C4-2B (cell line): Measurements from ENCODE around the gene CDK17.
"Not testable (repeated sequence)": the region's sequence is repeated elsewhere in the genome, so short reads cannot be mapped to it uniquely, and the experiment has no call there.

ENCODE experiments used
- H3K27ac ChIP-seq: fragments of 450-650 bp; 2 replicates; pipeline ENCODE4 v1.5.1; 2017
- ZFX ChIP-seq: fragments of 450-650 bp; IDR thresholded peaks from 2 replicates; pipeline ENCODE4 v1.6.1; 2017
- TF ChIP-seq, protein P1 (sequence below): fragments of 450-650 bp; conservative IDR thresholded peaks from 2 replicates; pipeline ENCODE4 v1.5.1; 2017; ENCODE audit warnings: mild to moderate bottlenecking

CDK17 gene

GRCh38 chr12:96416033-96416799 lies 16.0 kb upstream of the CDK17 start:
- no peak overlapping the region for H3K27ac ChIP-seq

GRCh38 chr12:96414637-96415036 lies 14.4 kb upstream of the CDK17 start:
- no peak overlapping the region for H3K27ac ChIP-seq

More at GRCh38 chr12:96416033-96416799, 16.0 kb upstream of the CDK17 start:
- TF ChIP-seq, protein P1, sequence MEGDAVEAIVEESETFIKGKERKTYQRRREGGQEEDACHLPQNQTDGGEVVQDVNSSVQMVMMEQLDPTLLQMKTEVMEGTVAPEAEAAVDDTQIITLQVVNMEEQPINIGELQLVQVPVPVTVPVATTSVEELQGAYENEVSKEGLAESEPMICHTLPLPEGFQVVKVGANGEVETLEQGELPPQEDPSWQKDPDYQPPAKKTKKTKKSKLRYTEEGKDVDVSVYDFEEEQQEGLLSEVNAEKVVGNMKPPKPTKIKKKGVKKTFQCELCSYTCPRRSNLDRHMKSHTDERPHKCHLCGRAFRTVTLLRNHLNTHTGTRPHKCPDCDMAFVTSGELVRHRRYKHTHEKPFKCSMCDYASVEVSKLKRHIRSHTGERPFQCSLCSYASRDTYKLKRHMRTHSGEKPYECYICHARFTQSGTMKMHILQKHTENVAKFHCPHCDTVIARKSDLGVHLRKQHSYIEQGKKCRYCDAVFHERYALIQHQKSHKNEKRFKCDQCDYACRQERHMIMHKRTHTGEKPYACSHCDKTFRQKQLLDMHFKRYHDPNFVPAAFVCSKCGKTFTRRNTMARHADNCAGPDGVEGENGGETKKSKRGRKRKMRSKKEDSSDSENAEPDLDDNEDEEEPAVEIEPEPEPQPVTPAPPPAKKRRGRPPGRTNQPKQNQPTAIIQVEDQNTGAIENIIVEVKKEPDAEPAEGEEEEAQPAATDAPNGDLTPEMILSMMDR = no peak
- TF ChIP-seq ZFX = no peak

DNA sequence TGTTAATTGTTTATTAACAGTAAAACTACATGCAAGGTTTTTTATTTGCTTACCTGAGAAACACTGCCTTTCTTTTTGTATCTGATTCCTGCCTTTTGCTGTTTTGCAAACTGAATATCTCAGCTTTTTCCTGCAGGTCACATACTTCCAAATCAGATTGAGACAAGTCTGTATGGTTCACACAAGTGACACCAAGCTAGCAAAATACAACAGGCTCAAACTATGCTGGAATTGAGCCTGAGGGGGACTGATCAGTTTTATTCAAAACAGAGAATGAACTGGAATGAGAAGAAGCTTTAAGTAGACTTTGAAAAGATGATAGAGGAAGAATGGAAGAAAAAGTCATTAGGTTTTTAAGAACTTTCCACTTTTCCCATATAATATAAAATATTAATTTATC lies 12.2 kb upstream of the CDK17 start:
- no peak for TF ChIP-seq ZFX
- TF ChIP-seq, protein P1 = no peak
- no peak overlapping the region for H3K27ac ChIP-seq

More at GRCh38 chr12:96414637-96415036, 14.4 kb upstream of the CDK17 start:
- TF ChIP-seq ZFX = no peak
- TF ChIP-seq, protein P1 = no peak

DNA sequence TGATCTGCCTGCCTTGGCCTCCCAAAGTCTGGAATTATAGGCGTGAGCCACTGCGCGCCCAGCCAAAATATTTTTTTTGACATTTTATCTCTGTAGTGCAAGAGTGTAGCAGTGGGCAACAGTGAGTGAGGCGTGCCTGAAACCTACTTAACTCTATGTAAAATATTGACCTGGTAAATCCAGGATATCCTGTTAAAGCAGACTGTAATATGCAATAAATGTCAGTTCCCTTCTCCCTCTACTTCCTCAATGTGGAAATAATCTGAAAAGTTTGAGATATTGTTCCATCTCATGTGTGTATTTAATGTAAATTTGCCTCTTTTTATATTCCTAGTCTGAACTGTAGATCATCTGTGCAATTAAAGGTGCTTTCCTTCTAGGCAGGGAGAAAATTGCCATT lies 9.5 kb upstream of the CDK17 start:
- TF ChIP-seq, protein P1 = no peak
- no peak for TF ChIP-seq ZFX

GRCh38 chr12:96408993-96409392 lies 8.8 kb upstream of the CDK17 start:
- no peak for TF ChIP-seq ZFX
- TF ChIP-seq, protein P1 = no peak
- no peak overlapping the region for H3K27ac ChIP-seq

More for the DNA sequence above, 9.5 kb upstream of the CDK17 start:
- H3K27ac ChIP-seq = no peak overlapping the region

- H3K27ac ChIP-seq = not testable (repeated sequence)
These were observed 7.3 kb upstream of the CDK17 start for GRCh38 chr12:96407429-96408097.

GRCh38 chr12:96404696-96405095 lies 4.5 kb upstream of the CDK17 start:
- TF ChIP-seq, protein P1 = no peak
- no peak for TF ChIP-seq ZFX
- H3K27ac ChIP-seq = no peak overlapping the region
